Right lobe of liver (tissue), 6 donors: ENCODE data around the gene SESTD1. TPM values are rescaled to one million over a fixed set of nuclear protein-coding genes. Genes with fewer than 3 reads are reported as not detected.
"Not testable (repeated sequence)": the region's sequence is repeated elsewhere in the genome, so short reads cannot be mapped to it uniquely, and the experiment has no call there.

ENCODE experiments used
- ATAC-seq, 4 donors: fragments of 200-7000 bp; cut with Tn5 transposase; one replicate each; pipeline ENCODE4 v1.9.1; 2020; ENCODE audit warnings: mild to moderate bottlenecking in 4 of 4, moderate library complexity in 4 of 4
- DNase-seq, 3 donors: peaks; one replicate each; pipeline ENCODE4 v3.0.0-alpha.2; 2020
- H3K27ac ChIP-seq, 3 donors: fragments of 200-600 bp; one replicate each; pipeline ENCODE4 v1.8.0; 2022
- H3K27me3 ChIP-seq, 2 donors: fragments of 200-600 bp; one replicate each; pipeline ENCODE4 v1.8.0; 2022
- H3K36me3 ChIP-seq, 4 donors: fragments of 200-600 bp; sonication (generic) in 1 of 4; one replicate each; pipeline versions ENCODE4 v1.5.1 to v1.8.0; 2017 to 2022; ENCODE audit warnings: control low read depth in 1 of 4
- H3K4me1 ChIP-seq, 4 donors: fragments of 200-600 bp; sonication (generic) in 1 of 4; one replicate each; pipeline versions ENCODE4 v1.5.1 to v1.8.0; 2017 to 2022; ENCODE audit warnings: control low read depth in 1 of 4
- H3K4me3 ChIP-seq, 3 donors: fragments of 200-600 bp; one replicate each; pipeline ENCODE4 v1.8.0; 2022
- H3K9me3 ChIP-seq, 4 donors: fragments of 200-600 bp; sonication (generic) in 1 of 4; one replicate each; pipeline versions ENCODE4 v1.5.1 to v1.8.0; 2017 to 2022; ENCODE audit warnings: control low read depth in 1 of 4
- CTCF ChIP-seq, 4 donors: fragments of 200-600 bp in 3 of 4; fragments of 450-650 bp in 1 of 4; IDR thresholded peaks; one replicate each; pipeline versions ENCODE4 v1.5.1 to v1.8.0; 2016 to 2022; ENCODE audit warnings: antibody characterized with exemption in 4 of 4, mild to moderate bottlenecking in 2 of 4
- POLR2A ChIP-seq: fragments of 450-650 bp; IDR thresholded peaks from one replicate; pipeline ENCODE4 v1.6.1; 2017; ENCODE audit warnings: antibody characterized with exemption, mild to moderate bottlenecking
- WGBS: methylation state at CpG from one replicate; pipeline ENCODE4 v1.1.6; 2018; ENCODE audit warnings: low coverage, low lambda C conversion rate; ENCODE audit not compliant: insufficient coverage; ENCODE audit errors: missing lambda C conversion rate; 5-methylcytosine and 5-hydroxymethylcytosine counted together
- intact Hi-C, 2 donors: fragments of 100-400 bp; cut with DNase I; formaldehyde crosslinking; loops; one replicate each; pipeline versions ENCODE4 v1.11.2 to v1.14.1; 2022
- total RNA-seq, 6 experiments: library from RNA; depleted of rRNA in 2 of 6; stranded (reverse); fragments of >200 nt in 2 of 6; fragmentation: NEBNext Ultra II Directional in 3 of 6; extraction: Animal tissue kit (Norgen Biotek cat#: 25700) in 3 of 6; gene quantifications; one replicate each; pipeline versions ENCODE4 v1.1.0 to v1.2.4, GENCODE V29; 2016 to 2023
- donor health status: DM: no; HTN: yes; CAD: no.
- donor health status: DM: no; HTN: no; CAD: no.
- donor health status: DM: no; HTN: no; CAD: no.
- donor health status: DM: no; HTN: yes; CAD: no.
- donor health status: DM: no; HTN: yes; CAD: no.

SESTD1 gene
- total RNA-seq, 6 experiments from 2014 or later, result 5.8 to 27.9 (median 12.8) TPM

GRCh38 chr2:179068991-179069643, 195.5 kb downstream of the SESTD1 start:
- Histone ChIP-seq H3K4me1 (no peaks in the 10 kb centered on the region), H3K36me3 (no peaks in the 10 kb centered on the region), H3K9me3 (no peaks in the 10 kb centered on the region), H3K27ac (no peak overlapping the region), H3K4me3 (no peak overlapping the region), H3K27me3 (no peaks in the 10 kb centered on the region)
- intact Hi-C loops, result no loop called here
- DNase-seq, result no peak
- TF ChIP-seq POLR2A, result no peak
- TF ChIP-seq CTCF (IDR thresholded peaks at IDR 0.05), result no peak
- 54% methylated on average over 2 of the region's 2 CpGs for WGBS
- peak in 1 of 4 donors; percentile 34 for ATAC-seq

- Histone ChIP-seq H3K36me3 (no peaks in the 10 kb centered on the region), H3K27ac (no peak overlapping the region), H3K27me3 (no peaks in the 10 kb centered on the region), H3K9me3 (no peaks in the 10 kb centered on the region), H3K4me3 (no peak overlapping the region), H3K4me1 (no peaks in the 10 kb centered on the region)
- TF ChIP-seq CTCF (IDR thresholded peaks at IDR 0.05) (no peak), POLR2A (no peak)
- ATAC-seq, result no peak
- no peak for DNase-seq
- WGBS, result 87% methylated on average over 2 of the region's 2 CpGs
- intact Hi-C loops, result no loop called here
These were observed 205.5 kb downstream of the SESTD1 start for GRCh38 chr2:179059026-179059700.

- Histone ChIP-seq H3K9me3 (no peaks in the 10 kb centered on the region), H3K4me1 (no peaks in the 10 kb centered on the region), H3K27ac (no peak overlapping the region), H3K27me3 (no peaks in the 10 kb centered on the region), H3K36me3 (no peaks in the 10 kb centered on the region), H3K4me3 (no peak overlapping the region)
- WGBS, result 79% methylated on average over 3 of the region's 5 CpGs
- intact Hi-C loops, result no loop called here
- DNase-seq, result no peak
- TF ChIP-seq CTCF (IDR thresholded peaks at IDR 0.05), result no peak
- TF ChIP-seq POLR2A, result no peak
- no peak for ATAC-seq
These were observed 206.9 kb downstream of the SESTD1 start for GRCh38 chr2:179057737-179058136.

GRCh38 chr2:179053568-179053967, 211.1 kb downstream of the SESTD1 start:
- WGBS, result 78% methylated on average over 3 of the region's 3 CpGs
- not testable (repeated sequence) for DNase-seq, ATAC-seq

More at GRCh38 chr2:179053568-179053967, 211.1 kb downstream of the SESTD1 start:
- H3K27ac ChIP-seq, H3K27me3 ChIP-seq, H3K9me3 ChIP-seq, H3K4me1 ChIP-seq, H3K4me3 ChIP-seq, H3K36me3 ChIP-seq, intact Hi-C loops: not testable (repeated sequence)

Other genes with a start within 250 kb of the SESTD1 start
- gene CCDC141, start 214.7 kb downstream of the SESTD1 start, total RNA-seq, result under 1 TPM; 0.20 to 0.98 (median 0.58) TPM